GM12872 (cell line): Measurements from ENCODE around the gene ABAT.

ENCODE experiments used
- CTCF ChIP-seq: IDR thresholded peaks from 3 replicates; pipeline ENCODE4 v1.5.1; 2011; ENCODE audit warnings: low read depth, mild to moderate bottlenecking, low read length, moderate library complexity; ENCODE audit not compliant: insufficient read depth

The ABAT gene

GRCh38 chr16:8631818-8632465 lies 42.5 kb upstream of the ABAT start:
- TF ChIP-seq CTCF, result no peak

- TF ChIP-seq CTCF, result no peak
These were observed 41.7 kb upstream of the ABAT start for GRCh38 chr16:8632675-8633182.

- TF ChIP-seq CTCF, result 0 out of 3 replicates have a peak, but pooled peaks have one; percentile 5
These were observed 39.3 kb upstream of the ABAT start for GRCh38 chr16:8634991-8635736.

GRCh38 chr16:8639694-8640093 lies 34.7 kb upstream of the ABAT start:
- TF ChIP-seq CTCF, result no peak

GRCh38 chr16:8641671-8642070 lies 32.7 kb upstream of the ABAT start:
- no peak for TF ChIP-seq CTCF

- TF ChIP-seq CTCF, result no peak
These were observed 32.3 kb upstream of the ABAT start for GRCh38 chr16:8642146-8642545.

- no peak for TF ChIP-seq CTCF
These were observed 29.9 kb upstream of the ABAT start for GRCh38 chr16:8644211-8645140.
